Stimulated activated CD8-positive, alpha-beta memory T cell treated with anti-CD3 and anti-CD28 coated beads, Interleukin-12 subunit alpha, Interleukin-12 subunit beta, amount 100 ng/mL, for 1 hour (primary cell): ENCODE measurements around the gene BEST2.

Experiments used
- DNase-seq: peaks from one replicate; pipeline ENCODE4 v3.0.0-alpha.2; 2020; ENCODE audit warnings: low read depth

Gene BEST2

GRCh38 chr19:12769689-12770088 lies 18.1 kb downstream of the BEST2 start:
- no peak for DNase-seq

- DNase-seq, result no peak
Measured at GRCh38 chr19:12770922-12771321, 19.3 kb downstream of the BEST2 start.

- no peak for DNase-seq
Measured at GRCh38 chr19:12772323-12772722, 20.7 kb downstream of the BEST2 start.

- DNase-seq, result no peak
Measured at GRCh38 chr19:12773571-12773970, 22.0 kb downstream of the BEST2 start.

- DNase-seq, result no peak
Measured at GRCh38 chr19:12774588-12775555, 23.3 kb downstream of the BEST2 start, which contains the start of gene HOOK2. TSS of gene HOOK2 (minus strand) at chr19:12775552. CDS start at chr19:12775449, 103 bp downstream.

GRCh38 chr19:12777217-12778016 lies 25.8 kb downstream of the BEST2 start:
- peak; percentile 65 for DNase-seq

GRCh38 chr19:12778017-12778904 lies 26.7 kb downstream of the BEST2 start:
- no peak for DNase-seq

GRCh38 chr19:12778905-12779161 lies 27.2 kb downstream of the BEST2 start:
- DNase-seq, result no peak

GRCh38 chr19:12779162-12779993 lies 27.8 kb downstream of the BEST2 start:
- DNase-seq, result no peak

- DNase-seq, result no peak
Measured at GRCh38 chr19:12782174-12782423, 30.5 kb downstream of the BEST2 start.

- peak; percentile 83 for DNase-seq
Measured at GRCh38 chr19:12782424-12783290, 31.1 kb downstream of the BEST2 start.

GRCh38 chr19:12783291-12783848 lies 31.8 kb downstream of the BEST2 start:
- no peak for DNase-seq

GRCh38 chr19:12783849-12784393 lies 32.3 kb downstream of the BEST2 start:
- no peak for DNase-seq

- no peak for DNase-seq
Measured at GRCh38 chr19:12784394-12784870, 32.8 kb downstream of the BEST2 start.

- no peak for DNase-seq
Measured at GRCh38 chr19:12784871-12785430, 33.4 kb downstream of the BEST2 start.

GRCh38 chr19:12785431-12786031 lies 33.9 kb downstream of the BEST2 start:
- DNase-seq, result no peak

- no peak for DNase-seq
Measured at GRCh38 chr19:12786141-12786870, 34.7 kb downstream of the BEST2 start.

GRCh38 chr19:12786952-12787351 lies 35.4 kb downstream of the BEST2 start:
- DNase-seq, result no peak
